Measurements from ENCODE around the gene HS3ST6. TPM values are rescaled to one million over a fixed set of nuclear protein-coding genes. Genes with fewer than 3 reads are reported as not detected.

HS3ST6 gene
- total RNA-seq, 3 donors from 2014 or later (not counting 1 experiment from before 2014, with no cell fraction given) = not detected

GRCh38 chr16:1913327-1914083, 4.7 kb downstream of the HS3ST6 start:
- Histone ChIP-seq H3K36me3 (ENCODE audit: control insufficient read depth, insufficient read depth, low read length) (no peaks in the 10 kb centered on the region), H3K4me1 (ENCODE audit: control insufficient read depth, insufficient read depth, low read length) (no peaks in the 10 kb centered on the region), H3K4me3 (ENCODE audit: low read length) (no peak overlapping the region), H3K27me3 (ENCODE audit: control insufficient read depth, insufficient read depth, low read length) (peaks cover 11% of the 10 kb centered on the region), H3K9me3 (ENCODE audit: control insufficient read depth, insufficient read depth, low read length) (no peaks in the 10 kb centered on the region), H3K27ac (ENCODE audit: low read length) (no peak overlapping the region)
- no peak for ATAC-seq
- H3K9me3 Mint-ChIP-seq = no peaks in the 10 kb centered on the region
- WGBS (ENCODE audit: insufficient coverage) = 70% methylated on average over 15 of the region's 21 CpGs
- no peak for DNase-seq
- TF ChIP-seq CTCF (IDR thresholded peaks at IDR 0.05) = no peak
- no peaks in the 10 kb centered on the region for H3K36me3 Mint-ChIP-seq
- H3K27me3 Mint-ChIP-seq (ENCODE audit: low read depth in 2 of 2) = peaks cover 17 to 26% of the 10 kb centered on the region in 2 donors
- H3K4me1 Mint-ChIP-seq = no peaks in the 10 kb centered on the region
- no peak overlapping the region for H3K4me3 Mint-ChIP-seq
- intact Hi-C loops (cut with micrococcal nuclease) = no loop called here
- H3K27ac Mint-ChIP-seq = no peak overlapping the region

- H3K27me3 ChIP-seq (ENCODE audit: control insufficient read depth, insufficient read depth, low read length) = peaks cover 6% of the 10 kb centered on the region
- no peak overlapping the region for H3K27ac Mint-ChIP-seq
- H3K9me3 ChIP-seq (ENCODE audit: control insufficient read depth, insufficient read depth, low read length) = no peaks in the 10 kb centered on the region
- intact Hi-C loops (cut with micrococcal nuclease) = no loop called here
- 87% methylated on average over 17 of the region's 17 CpGs for WGBS (ENCODE audit: insufficient coverage)
- no peak overlapping the region for H3K27ac ChIP-seq (ENCODE audit: low read length)
- no peak overlapping the region for H3K4me3 Mint-ChIP-seq
- H3K36me3 Mint-ChIP-seq = no peaks in the 10 kb centered on the region
- H3K36me3 ChIP-seq (ENCODE audit: control insufficient read depth, insufficient read depth, low read length) = no peaks in the 10 kb centered on the region
- no peaks in the 10 kb centered on the region for H3K4me1 ChIP-seq (ENCODE audit: control insufficient read depth, insufficient read depth, low read length)
- DNase-seq (no peak), ATAC-seq (no peak)
- no peaks in the 10 kb centered on the region for H3K9me3 Mint-ChIP-seq
- peaks cover 20 to 28% of the 10 kb centered on the region in 2 donors for H3K27me3 Mint-ChIP-seq (ENCODE audit: low read depth in 2 of 2)
- no peak for TF ChIP-seq CTCF (IDR thresholded peaks at IDR 0.05)
- no peak overlapping the region for H3K4me3 ChIP-seq (ENCODE audit: low read length)
- no peaks in the 10 kb centered on the region for H3K4me1 Mint-ChIP-seq
Measured at GRCh38 chr16:1912215-1912543, 6.0 kb downstream of the HS3ST6 start.

GRCh38 chr16:1911467-1912214, 6.6 kb downstream of the HS3ST6 start:
- no peak overlapping the region for H3K4me3 Mint-ChIP-seq
- no peaks in the 10 kb centered on the region for H3K9me3 Mint-ChIP-seq
- Histone ChIP-seq H3K4me3 (ENCODE audit: low read length) (no peak overlapping the region), H3K27me3 (ENCODE audit: control insufficient read depth, insufficient read depth, low read length) (peaks cover 2% of the 10 kb centered on the region), H3K36me3 (ENCODE audit: control insufficient read depth, insufficient read depth, low read length) (no peaks in the 10 kb centered on the region), H3K27ac (ENCODE audit: low read length) (no peak overlapping the region), H3K9me3 (ENCODE audit: control insufficient read depth, insufficient read depth, low read length) (no peaks in the 10 kb centered on the region), H3K4me1 (ENCODE audit: control insufficient read depth, insufficient read depth, low read length) (no peaks in the 10 kb centered on the region)
- peaks cover 20 to 24% of the 10 kb centered on the region in 2 donors for H3K27me3 Mint-ChIP-seq (ENCODE audit: low read depth in 2 of 2)
- TF ChIP-seq CTCF (IDR thresholded peaks at IDR 0.05) = no peak
- H3K27ac Mint-ChIP-seq = no peak overlapping the region
- no peaks in the 10 kb centered on the region for H3K4me1 Mint-ChIP-seq
- intact Hi-C loops (cut with micrococcal nuclease) = no loop called here
- WGBS (ENCODE audit: insufficient coverage) = 88% methylated on average over 59 of the region's 59 CpGs
- ATAC-seq = no peak
- H3K36me3 Mint-ChIP-seq = no peaks in the 10 kb centered on the region
- no peak for DNase-seq

Measured in natural killer cell (primary cell).